Ishikawa (cell line): ENCODE results near the gene KDM4B.

Experiments
- EGR1 ChIP-seq: IDR thresholded peaks from 2 replicates; pipeline ENCODE4 v1.6.1; 2012
- EP300 ChIP-seq: IDR thresholded peaks from 2 replicates; pipeline ENCODE4 v1.6.1; 2012; ENCODE audit warnings: borderline replicate concordance
- NFIC ChIP-seq: IDR thresholded peaks from 2 replicates; pipeline ENCODE4 v1.6.1; 2012
- RAD21 ChIP-seq: IDR thresholded peaks from 2 replicates; pipeline ENCODE4 v1.6.1; 2012; ENCODE audit warnings: low read depth
- YY1 ChIP-seq: IDR thresholded peaks from 2 replicates; pipeline ENCODE4 v1.6.1; 2012; ENCODE audit warnings: low read depth

DNA sequence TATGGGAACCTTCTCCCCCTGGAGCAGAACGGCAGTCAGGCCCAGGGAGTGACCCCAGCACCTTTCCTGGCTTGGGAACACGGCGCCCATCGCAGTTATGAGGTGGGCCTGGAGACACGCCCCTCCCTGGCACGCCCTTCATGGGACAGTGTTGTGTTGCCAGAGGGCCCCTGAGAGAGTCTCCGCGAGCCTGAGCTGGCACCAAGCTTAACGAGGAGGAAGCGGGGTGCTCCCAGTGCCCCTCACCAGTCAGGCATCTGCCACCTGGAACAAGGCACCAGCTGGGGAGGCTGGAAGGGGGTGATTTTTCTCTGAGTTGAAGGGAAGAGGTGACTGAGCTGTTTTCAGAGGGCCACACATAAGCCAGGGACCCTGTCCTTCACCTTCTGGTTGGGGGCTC is 180.6 kb downstream of the KDM4B start:
- TF ChIP-seq EGR1 (no peak), NFIC (no peak), EP300 (no peak), RAD21 (no peak), YY1 (no peak)
